Type B pancreatic cell (in vitro differentiated cells): ENCODE results near the gene RPL12. TPM values are rescaled to one million over a fixed set of nuclear protein-coding genes. Genes with fewer than 3 reads are reported as not detected.

Experiments used
- DNase-seq: peaks from one replicate; pipeline ENCODE4 v3.0.0; 2021; ENCODE audit warnings: mixed read lengths; ENCODE audit not compliant: unreplicated experiment; ENCODE audit errors: extremely low spot score
- H3K27ac Mint-ChIP-seq: 2 replicates; pipeline ENCODE4 v1.8.0; 2021; ENCODE audit warnings: mild to moderate bottlenecking, mixed read lengths
- H3K27me3 Mint-ChIP-seq: 2 replicates; pipeline ENCODE4 v1.8.0; 2021; ENCODE audit warnings: mixed read lengths
- H3K36me3 Mint-ChIP-seq: 2 replicates; pipeline ENCODE4 v1.8.0; 2021; ENCODE audit warnings: mixed read lengths
- H3K4me1 Mint-ChIP-seq: one replicate; pipeline ENCODE4 v1.8.0; 2021; ENCODE audit warnings: mixed read lengths; ENCODE audit not compliant: unreplicated experiment
- H3K4me3 Mint-ChIP-seq: 2 replicates; pipeline ENCODE4 v1.8.0; 2021; ENCODE audit warnings: mild to moderate bottlenecking, mixed read lengths
- H3K9me3 Mint-ChIP-seq: 2 replicates; pipeline ENCODE4 v1.8.0; 2021; ENCODE audit warnings: mixed read lengths
- CTCF ChIP-seq: fragments of 200-600 bp; sonication (generic); conservative IDR thresholded peaks from 2 replicates; pipeline ENCODE4 v1.5.0; 2021; ENCODE audit warnings: antibody characterized with exemption, mild to moderate bottlenecking
- total RNA-seq: library from RNA; stranded (reverse); gene quantifications from 2 replicates; pipeline ENCODE4 v1.2.1, GENCODE V29; 2021; ENCODE audit warnings: low replicate concordance

Gene RPL12
- total RNA-seq, 1 donor from 2014 or later: 1,238 TPM

- peak overlapping the region; percentile 45 for H3K27ac Mint-ChIP-seq
- H3K27me3 Mint-ChIP-seq: no peaks in the 10 kb centered on the region
- DNase-seq: no peak
- H3K36me3 Mint-ChIP-seq: peaks cover 75% of the 10 kb centered on the region
- H3K9me3 Mint-ChIP-seq: no peaks in the 10 kb centered on the region
- H3K4me1 Mint-ChIP-seq: peaks cover 28% of the 10 kb centered on the region
- no peak for TF ChIP-seq CTCF
- no peak overlapping the region for H3K4me3 Mint-ChIP-seq
These were observed 6.0 kb downstream of the RPL12 start for GRCh38 chr9:127444921-127445850.

DNA sequence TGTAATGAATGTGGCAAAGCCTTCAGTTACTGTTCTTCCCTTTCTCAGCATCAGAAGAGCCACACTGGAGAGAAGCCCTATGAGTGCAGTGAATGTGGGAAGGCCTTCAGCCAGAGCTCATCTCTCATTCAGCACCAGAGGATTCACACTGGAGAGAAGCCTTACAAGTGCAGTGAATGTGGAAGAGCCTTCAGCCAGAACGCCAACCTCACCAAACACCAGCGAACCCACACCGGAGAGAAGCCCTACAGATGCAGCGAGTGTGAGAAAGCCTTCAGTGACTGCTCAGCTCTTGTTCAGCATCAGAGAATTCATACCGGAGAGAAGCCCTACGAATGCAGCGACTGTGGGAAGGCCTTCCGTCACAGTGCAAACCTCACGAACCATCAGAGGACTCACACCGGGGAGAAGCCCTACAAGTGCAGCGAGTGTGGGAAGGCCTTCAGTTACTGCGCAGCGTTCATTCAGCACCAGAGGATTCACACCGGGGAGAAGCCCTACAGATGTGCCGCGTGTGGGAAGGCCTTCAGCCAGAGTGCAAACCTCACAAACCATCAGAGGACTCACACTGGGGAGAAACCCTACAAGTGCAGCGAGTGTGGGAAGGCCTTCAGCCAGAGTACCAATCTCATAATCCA, 6.8 kb downstream of the RPL12 start:
- Mint-ChIP-seq H3K4me3 (no peak overlapping the region), H3K27ac (peak overlapping the region; percentile 60)
- DNase-seq: no peak

DNA sequence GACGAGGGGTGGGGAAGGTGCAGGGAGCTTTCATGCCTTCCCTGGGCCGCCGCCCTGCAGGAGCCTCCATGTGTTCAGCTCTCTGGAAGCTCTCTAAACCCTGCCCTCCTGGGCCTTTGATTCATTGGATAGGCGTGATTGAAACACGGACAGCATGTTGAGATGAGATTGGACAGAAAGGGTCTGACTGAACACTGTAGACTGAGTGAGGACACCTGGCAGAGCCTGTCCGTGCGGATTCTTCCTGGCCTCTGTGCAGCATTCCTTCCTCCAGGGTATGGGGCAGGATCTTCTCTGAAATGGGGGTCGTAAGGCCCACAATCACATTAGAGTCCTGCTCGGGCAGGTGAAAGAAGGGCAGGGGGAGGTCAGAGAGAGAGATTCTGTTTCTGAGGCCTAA, 12.8 kb downstream of the RPL12 start:
- Mint-ChIP-seq H3K27ac (peak overlapping the region; percentile 96), H3K36me3 (peaks cover 43% of the 10 kb centered on the region), H3K9me3 (no peaks in the 10 kb centered on the region), H3K27me3 (no peaks in the 10 kb centered on the region), H3K4me3 (peak overlapping the region; percentile 65), H3K4me1 (peaks cover 6% of the 10 kb centered on the region)
- TF ChIP-seq CTCF: no peak
- DNase-seq: no peak

More for the DNA sequence above, 6.8 kb downstream of the RPL12 start:
- no peaks in the 10 kb centered on the region for H3K9me3 Mint-ChIP-seq
- peaks cover 70% of the 10 kb centered on the region for H3K36me3 Mint-ChIP-seq
- H3K4me1 Mint-ChIP-seq: peaks cover 20% of the 10 kb centered on the region
- no peaks in the 10 kb centered on the region for H3K27me3 Mint-ChIP-seq
- TF ChIP-seq CTCF: no peak

GRCh38 chr9:127437497-127438264, 13.5 kb downstream of the RPL12 start:
- Mint-ChIP-seq H3K9me3 (no peaks in the 10 kb centered on the region), H3K27ac (no peak overlapping the region), H3K4me3 (no peak overlapping the region), H3K4me1 (peaks cover 6% of the 10 kb centered on the region), H3K27me3 (no peaks in the 10 kb centered on the region), H3K36me3 (peaks cover 45% of the 10 kb centered on the region)
- DNase-seq: no peak
- TF ChIP-seq CTCF: peak; percentile 30

- no peak for DNase-seq
- Mint-ChIP-seq H3K4me3 (no peak overlapping the region), H3K36me3 (peaks cover 23% of the 10 kb centered on the region), H3K9me3 (no peaks in the 10 kb centered on the region), H3K4me1 (peaks cover 7% of the 10 kb centered on the region), H3K27ac (no peak overlapping the region), H3K27me3 (no peaks in the 10 kb centered on the region)
- no peak for TF ChIP-seq CTCF
These were observed 20.8 kb downstream of the RPL12 start for GRCh38 chr9:127430415-127430814.
